COLO829 (cell line): ENCODE data around the gene PRDM12.

Experiments used
- DNase-seq: peaks from one replicate; pipeline ENCODE4 v3.0.0; 2012; ENCODE audit warnings: low spot score

The PRDM12 gene

GRCh38 chr9:130692321-130692720 is 27.9 kb downstream of the PRDM12 start:
- DNase-seq: no peak

GRCh38 chr9:130693101-130693425 is 28.7 kb downstream of the PRDM12 start:
- DNase-seq: no peak

- peak; percentile 99 for DNase-seq
Measured at GRCh38 chr9:130693426-130694191, 29.2 kb downstream of the PRDM12 start, which contains the start of gene EXOSC2. EXOSC2 (plus strand) TSS chr9:130693780; CDS start chr9:130693792, 12 bp downstream.

DNA sequence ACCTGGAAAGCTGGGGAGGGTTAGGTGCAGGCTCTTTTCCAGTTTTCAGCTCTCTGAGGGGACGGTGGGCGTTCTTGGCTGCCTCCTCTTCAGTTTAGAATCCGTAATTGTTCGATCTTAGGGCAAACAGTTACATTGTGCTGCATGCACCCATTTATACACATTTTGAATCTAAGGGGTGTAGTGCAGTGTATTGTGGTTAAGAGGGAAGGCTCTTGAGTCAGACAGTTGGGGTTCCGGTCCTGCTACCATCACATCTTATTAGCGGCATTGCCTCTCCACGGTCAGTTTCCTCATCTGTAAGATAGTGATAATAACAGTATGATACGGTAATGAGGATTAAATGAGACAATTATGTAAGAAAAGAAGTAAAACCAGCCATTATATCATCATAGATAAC is 29.8 kb downstream of the PRDM12 start:
- DNase-seq: no peak

- DNase-seq: no peak
Measured at GRCh38 chr9:130696139-130696650, 31.8 kb downstream of the PRDM12 start.

GRCh38 chr9:130696996-130697395 is 32.6 kb downstream of the PRDM12 start:
- DNase-seq: no peak

GRCh38 chr9:130698514-130698913 is 34.1 kb downstream of the PRDM12 start:
- no peak for DNase-seq

DNA sequence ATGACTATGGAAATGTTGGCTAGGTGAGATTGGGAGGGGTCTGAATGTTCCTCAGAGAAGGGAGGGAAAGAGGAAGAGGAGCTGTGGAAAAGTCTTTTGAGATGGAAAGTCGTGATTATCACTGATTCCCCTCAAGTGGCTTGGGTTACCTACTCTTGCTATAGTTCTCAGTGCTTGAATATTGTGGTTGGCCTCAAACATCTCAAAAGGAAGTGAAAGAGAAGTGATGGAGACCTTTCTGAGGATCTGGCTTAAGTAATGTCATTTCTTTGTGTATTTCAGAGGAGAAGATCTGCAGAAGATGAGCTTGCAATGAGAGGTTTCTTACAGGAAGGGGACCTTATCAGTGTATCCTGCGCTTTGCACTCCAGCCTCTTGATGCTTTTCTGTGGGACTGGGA is 34.7 kb downstream of the PRDM12 start:
- no peak for DNase-seq

DNA sequence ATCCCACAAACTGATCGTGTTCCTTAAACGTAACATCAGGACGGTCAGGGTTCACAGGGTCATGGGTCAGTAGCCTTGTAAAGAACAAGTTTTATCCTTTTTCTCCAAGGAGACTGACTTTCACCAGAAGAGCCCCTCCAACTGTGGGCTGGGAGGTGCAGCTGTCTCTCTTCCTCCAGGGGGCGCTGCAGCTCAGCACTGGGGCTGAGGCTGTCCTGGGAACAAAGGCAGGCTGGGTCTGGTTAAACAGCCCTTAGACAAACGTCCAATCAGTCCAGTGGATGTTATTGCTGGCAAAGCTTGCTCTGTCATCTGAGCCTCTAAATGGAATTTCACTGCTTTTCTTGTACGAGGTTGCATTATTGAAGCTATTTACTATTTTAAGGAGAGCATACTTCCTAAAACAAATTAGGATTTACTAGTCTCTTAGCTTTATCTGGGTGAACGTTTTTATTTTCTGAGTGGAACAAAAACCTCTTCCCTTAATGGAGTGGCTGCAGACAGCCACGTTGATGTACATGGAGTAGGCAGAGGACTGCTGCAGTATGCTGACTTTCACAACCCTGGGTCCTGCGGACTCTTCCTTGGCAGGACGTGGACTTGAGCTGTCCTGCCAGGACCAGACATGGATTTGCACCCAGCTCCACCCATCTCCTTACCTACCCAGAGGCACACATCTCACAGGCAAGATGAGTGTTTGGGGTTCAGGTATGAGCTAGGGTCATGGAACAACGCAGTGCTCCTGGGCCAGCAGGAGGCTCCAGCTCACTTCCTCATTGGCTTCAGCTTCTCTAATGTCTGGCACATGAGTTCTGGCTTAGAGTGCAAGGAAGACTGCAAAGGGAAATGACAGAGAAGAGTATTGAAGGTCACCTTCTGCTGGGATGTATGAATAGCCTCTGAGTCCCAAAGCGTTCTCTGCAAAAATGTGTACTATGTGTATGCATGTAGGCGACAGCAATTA is 36.9 kb downstream of the PRDM12 start:
- DNase-seq: peak; percentile 76

GRCh38 chr9:130703501-130703900 is 39.1 kb downstream of the PRDM12 start:
- no peak for DNase-seq

DNA sequence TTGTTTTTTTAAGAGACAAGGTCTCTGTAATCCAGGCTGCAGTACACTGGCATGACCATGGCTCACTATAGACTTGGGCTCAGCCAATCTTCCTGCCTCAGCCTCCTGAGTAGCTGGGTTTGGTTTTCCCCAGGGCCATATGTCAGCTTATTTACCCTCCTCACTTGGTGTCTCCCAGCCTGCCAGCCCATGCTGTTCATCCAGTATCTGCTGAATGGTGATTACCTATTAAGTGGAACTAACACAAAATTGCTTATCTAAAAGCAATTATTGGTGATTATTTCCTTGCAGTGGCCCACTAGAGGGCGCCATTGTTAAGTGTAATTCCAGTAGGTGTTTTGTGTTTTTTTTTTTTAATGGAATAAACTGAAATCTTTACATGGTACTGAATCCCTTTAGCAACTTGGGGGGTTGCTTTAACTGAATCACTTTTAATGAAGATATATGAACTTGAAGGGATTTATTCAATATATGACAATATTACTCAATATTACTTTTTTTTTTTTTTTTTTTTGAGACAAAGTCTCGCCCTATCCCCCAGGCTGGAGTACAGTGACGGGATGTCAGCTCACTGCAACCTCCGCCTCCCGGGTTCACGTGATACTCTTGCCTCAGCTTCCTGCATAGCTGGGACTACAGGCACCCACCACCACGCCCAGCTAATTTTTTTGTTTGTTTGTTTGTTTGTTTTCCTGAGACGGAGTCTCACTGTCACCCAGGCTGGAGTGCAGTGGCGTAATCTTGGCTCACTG is 43.0 kb downstream of the PRDM12 start:
- DNase-seq: peak; percentile 74

DNA sequence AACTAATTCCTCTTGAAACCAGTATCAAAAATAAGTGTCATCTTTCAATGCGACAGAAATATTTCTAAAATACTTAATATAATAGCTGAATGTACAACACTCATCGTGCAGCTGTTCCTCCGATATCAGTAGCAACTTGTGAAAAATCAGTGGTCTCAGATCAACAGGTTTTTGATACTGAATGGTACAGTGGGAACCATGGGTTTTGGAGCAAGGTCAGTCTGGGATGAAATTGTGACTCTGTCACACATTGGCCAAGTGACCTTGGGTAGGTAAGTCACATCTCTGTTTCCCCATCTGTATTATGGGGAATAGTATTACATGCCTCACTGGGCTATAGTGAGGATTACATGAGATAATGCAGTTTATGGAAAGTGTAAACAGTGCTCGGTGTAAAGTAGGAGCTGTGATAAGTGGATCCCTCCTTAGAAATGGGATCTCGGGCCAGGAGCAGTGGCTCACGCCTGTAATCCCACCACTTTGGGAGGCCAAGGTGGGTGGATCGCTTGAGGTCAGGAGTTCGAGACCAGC is 46.5 kb downstream of the PRDM12 start:
- DNase-seq: no peak

GRCh38 chr9:130711469-130711868 is 47.1 kb downstream of the PRDM12 start:
- DNase-seq: no peak

- DNase-seq: peak; percentile 98
Measured at GRCh38 chr9:130712564-130713285, 48.3 kb downstream of the PRDM12 start.

DNA sequence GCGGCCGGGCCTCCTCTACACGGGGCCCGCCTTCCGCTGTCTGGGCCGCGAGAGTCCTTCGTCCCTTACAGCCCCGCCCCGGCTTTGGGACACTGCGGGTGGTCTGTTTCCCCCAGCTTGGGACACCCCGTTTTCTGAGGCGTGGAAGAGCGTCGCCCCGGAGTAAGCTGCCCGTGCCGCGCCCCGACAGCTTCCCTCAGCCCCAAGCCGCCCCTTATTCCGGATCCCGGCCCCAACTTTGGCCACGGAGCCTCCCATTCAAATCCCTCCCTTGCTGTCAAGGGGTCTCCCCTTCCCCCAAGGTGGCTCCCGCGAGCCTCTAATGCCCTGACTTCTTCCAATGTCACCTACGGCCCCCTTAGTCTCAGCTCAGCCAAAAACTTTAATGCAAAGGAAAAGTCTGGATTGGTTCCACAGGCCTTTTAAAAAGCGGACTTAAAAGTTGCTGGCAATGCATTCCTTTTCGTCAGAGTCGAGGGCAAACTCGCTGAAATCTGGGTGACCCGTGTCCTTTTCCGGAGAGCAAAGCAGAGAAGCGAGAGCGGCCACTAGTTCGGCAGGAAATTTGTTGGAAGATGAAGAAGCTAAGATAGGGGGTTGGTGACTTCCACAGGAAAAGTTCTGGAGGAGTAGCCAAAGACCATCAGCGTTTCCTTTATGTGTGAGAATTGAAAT is 49.0 kb downstream of the PRDM12 start:
- DNase-seq: no peak

DNA sequence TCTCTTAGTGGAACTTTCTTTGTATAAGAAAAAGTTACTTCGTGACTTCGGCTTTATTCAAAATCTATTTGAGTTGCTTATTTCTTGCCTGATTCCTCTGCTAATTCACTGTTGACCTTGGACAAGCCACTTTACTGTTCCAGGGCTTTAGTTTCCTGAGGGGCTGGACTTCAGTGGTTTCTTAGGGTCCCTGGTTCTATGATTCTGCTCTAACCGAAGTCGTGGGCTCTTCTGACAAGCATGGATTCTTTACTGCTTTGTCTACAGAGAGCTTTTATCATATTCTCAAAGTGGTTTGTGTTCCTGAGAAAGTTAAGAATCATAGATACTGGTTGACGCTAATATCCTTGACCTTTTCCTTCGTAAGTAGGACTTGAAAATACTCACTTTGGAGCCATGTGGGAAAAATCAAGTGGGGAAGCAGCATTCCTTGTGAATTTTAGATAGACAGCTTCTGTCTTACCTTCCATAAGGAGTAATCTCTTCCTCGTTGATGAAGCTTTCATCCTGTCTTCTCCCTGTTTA is 50.3 kb downstream of the PRDM12 start:
- no peak for DNase-seq

- DNase-seq: no peak
Measured at GRCh38 chr9:130715270-130715669, 50.9 kb downstream of the PRDM12 start.

DNA sequence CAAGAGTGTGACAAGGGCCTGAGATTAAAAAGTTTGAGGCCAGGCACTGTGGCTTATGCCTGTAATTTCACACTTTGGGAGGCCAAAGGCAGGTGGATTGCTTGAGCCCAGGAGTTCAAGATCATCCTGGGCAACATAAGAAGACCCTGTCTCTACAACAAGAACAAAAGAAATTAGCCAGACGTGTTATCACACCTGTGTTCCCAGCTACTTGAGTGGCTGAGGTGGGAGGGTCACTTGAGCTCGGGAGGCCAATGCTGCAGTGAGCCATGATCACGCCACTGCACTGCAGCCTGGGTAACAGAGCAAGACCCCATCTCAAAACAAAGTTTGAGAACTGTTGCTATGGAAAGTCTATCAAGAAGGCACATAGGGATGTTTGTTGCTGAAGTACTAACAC is 54.2 kb downstream of the PRDM12 start:
- DNase-seq: no peak

DNA sequence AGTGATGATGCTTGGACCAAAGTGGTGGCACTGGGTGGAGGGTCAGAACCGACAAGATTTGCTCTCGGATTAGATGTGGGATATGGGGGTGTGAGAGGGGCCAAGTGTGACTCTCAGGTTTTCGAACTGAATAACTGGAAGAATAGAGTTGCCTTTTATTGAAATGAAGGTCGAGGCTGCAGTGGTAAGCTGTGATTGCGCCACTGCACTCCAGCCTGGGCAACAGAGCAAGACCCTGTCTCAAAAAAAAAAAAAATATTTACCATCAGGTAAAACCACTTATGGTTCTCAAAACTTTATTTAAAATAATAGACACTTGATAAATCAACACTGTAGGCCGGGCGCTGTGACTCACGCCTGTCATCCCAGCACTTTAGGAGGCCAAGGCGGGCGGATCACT is 56.4 kb downstream of the PRDM12 start:
- no peak for DNase-seq

DNA sequence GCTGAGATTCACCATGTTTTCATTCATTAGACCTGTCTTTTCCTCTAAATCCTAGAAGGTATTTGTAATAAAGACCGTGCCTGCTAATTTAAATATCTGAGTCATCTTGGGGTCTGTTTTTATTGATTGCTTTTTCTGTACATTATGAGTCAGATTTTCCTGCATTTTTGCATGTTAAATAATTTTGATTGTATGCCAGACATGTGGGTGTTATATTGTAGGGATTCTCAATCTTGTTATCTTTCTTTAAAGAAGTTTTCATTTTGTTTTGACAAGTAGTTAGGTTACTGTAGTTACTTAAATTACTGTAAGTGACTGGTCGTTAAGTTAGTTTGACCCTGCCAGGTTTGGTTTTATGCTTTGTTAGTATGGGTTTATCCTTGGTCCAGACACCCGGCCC is 64.3 kb downstream of the PRDM12 start:
- DNase-seq: peak; percentile 74
